SH-SY5Y (cell line): Measurements from ENCODE around the gene ZXDC.

Experiments
- GATA2 ChIP-seq: IDR thresholded peaks from 2 replicates; pipeline ENCODE4 v1.6.1; 2011; ENCODE audit warnings: mild to moderate bottlenecking, low read depth, low read length
- GATA3 ChIP-seq: IDR thresholded peaks from 2 replicates; pipeline ENCODE4 v1.6.1; 2011; ENCODE audit warnings: low read depth, mild to moderate bottlenecking, low read length, moderate library complexity

ZXDC gene

GRCh38 chr3:126436826-126437717 lies 38.6 kb downstream of the ZXDC start:
- TF ChIP-seq GATA2 (no peak), GATA3 (no peak)

- no peak for TF ChIP-seq GATA2
- TF ChIP-seq GATA3: no peak
These were observed 40.0 kb downstream of the ZXDC start for GRCh38 chr3:126435456-126436315.

GRCh38 chr3:126434931-126435411 lies 40.7 kb downstream of the ZXDC start:
- TF ChIP-seq GATA2 (no peak), GATA3 (no peak)

DNA sequence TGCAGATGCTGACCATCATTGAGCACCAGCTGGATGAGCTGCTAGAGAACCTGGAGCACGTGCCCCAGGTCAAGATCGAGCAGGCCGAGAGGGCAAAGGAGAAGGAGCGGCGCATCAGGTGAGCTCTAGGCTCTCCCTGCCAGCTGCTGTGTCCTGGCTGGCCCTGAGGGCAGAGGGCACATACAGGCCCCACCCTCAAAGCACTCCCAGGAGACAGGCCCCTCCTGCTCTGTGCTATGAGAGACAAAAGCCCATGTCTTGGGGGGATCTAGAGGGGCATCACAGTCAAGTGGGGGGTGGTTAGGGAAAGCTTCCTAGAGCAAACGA lies 41.5 kb downstream of the ZXDC start:
- no peak for TF ChIP-seq GATA2

DNA sequence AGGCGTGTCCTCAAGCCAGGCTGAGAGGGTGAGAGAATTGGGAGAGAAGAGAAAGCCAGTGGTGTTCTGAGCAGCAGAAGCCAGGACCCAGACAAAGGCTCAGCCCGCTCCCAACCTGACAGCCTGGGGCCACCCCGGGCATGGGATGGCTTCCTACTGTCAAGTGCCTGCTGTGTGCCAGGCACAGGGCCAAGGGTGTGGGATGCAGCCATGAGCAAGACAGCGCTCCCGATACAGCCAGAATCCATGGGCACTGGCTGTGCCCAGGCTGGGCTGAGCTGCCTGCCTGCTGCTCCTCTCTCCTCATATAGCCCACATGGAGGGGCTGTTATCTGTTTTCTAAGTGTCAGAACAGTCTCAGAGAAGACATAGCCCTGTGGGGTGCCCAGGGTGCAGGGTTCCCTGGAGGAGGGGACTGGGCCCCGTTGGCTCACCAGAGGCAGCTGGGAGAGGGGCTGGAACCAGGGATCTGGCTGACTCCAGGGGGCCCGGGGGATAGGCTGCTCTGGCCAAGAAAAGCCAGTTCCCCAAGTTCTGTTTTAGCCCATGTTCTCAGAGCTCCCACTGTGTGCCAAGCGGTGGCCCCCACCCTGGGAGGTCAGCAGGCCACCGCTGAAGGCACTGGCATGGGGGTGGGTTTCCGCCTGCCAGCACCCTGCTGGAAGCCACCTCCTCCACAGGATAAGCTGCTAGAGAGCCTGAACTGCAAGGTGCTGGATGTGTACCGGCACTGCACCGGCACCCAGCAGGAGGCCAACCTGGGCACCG lies 42.0 kb downstream of the ZXDC start:
- TF ChIP-seq GATA2 (no peak), GATA3 (no peak)

- TF ChIP-seq GATA2 (no peak), GATA3 (no peak)
These were observed 42.6 kb downstream of the ZXDC start for GRCh38 chr3:126433105-126433430.

DNA sequence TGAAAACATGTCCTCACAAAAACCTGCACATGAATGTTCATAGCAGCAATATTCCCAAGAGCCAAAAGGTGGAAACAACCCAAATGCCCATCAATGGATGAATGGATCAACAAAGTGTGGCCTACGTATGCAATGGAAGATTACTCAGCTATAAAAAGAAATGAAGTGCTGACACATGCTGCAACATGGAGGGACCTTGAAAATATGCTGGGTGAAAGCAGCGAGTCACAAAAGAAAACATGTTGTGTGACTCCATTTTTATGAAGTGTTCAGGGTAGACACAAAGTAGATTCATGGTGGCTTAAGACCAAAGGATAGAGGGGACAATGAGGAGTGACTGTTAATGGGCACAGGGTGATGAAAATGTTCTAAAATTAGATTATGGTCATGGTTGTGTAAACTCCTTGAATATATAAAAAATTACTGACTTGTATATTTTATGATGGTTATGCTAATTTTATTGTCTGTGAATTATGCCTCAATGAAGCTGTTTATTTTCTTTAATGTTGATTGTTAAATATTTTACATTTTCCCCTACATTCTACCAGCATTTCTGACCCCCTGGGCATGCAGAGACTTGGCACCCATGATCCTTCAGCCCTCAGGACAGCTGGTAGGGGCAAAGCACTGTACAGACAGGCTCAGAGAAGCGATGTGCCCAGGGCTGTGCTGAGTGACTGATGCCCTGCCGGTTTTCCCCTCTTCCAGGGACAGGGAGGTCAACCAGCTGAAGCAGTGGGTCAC lies 43.2 kb downstream of the ZXDC start:
- TF ChIP-seq GATA3 (no peak), GATA2 (no peak)

- TF ChIP-seq GATA3 (no peak), GATA2 (no peak)
These were observed 44.6 kb downstream of the ZXDC start for GRCh38 chr3:126431103-126431534.

GRCh38 chr3:126424751-126425150 lies 50.9 kb downstream of the ZXDC start:
- TF ChIP-seq GATA2: no peak
- no peak for TF ChIP-seq GATA3

DNA sequence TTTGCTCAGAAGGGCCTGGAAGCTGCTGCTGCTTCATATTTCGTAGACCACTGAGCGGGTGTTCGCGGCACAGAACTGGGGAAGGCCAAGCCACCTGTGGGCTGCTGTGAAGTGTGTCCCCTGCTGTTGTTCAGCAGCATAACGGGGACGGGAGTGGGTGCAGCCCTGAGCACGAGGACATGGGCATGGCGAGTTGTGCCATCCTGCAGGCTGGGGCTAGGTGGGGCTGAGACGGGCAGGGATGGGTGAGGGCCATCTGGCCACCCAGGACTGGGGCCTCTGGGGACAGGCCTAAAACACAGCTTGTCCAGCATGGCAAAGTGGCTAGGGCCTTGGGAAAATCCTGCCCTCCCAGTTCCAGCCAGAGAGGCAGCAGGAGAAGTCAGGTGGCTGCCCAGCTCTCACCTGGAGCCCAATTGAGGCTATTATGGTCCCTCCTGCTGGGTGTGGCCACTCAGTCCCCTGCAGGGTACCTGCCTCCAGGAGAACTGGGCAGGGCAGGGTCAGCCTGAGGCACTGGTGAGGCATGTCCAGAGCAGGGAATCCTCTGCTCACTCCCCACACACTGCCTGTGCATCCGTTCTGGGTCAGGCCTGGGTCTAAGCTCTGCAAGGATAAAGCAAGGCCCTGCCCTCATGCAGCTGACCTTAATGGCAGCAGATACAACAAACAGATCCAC lies 51.5 kb downstream of the ZXDC start:
- no peak for TF ChIP-seq GATA3
- TF ChIP-seq GATA2: no peak

DNA sequence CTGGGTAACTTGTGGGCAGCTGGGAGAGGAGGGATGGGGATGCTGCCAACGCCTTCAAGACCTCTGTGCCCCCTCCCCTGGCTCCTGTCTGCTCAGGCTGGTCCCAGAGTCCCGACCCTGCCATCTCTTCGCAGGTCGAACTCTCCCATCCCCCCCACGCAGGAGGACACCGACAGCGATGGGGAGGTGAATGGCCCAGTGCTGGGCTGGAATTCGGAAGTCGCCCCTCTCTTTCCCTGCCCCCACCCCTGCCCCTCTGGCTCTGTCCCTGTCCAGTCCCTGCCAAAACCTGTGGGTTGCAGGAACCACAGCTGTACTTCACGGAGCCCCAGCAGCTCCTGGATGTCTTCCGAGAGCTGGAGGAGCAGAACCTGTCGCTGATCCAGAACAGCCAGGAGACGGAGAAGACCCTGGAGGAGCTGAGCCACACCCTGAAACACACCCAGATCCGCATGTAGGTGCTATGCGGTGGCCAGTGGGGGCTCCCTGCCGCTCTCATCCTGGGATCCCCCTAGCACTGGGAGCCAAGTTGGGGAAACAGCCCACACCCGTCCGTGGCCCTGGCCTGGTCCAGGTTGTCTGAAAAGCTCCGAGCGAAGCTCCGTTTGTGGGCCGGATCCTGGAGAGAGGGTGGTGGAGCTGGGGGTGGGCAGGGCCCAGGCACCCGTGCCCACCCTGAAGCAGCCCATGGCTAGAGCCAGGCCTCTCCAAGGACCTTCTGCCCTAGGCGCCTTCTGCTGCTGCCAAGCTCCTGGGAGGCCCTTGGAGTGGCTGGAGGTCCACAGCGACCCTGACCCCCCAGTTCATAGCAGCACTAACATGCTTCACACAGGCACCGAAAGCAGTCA lies 52.3 kb downstream of the ZXDC start:
- TF ChIP-seq GATA2 (no peak), GATA3 (no peak)

DNA sequence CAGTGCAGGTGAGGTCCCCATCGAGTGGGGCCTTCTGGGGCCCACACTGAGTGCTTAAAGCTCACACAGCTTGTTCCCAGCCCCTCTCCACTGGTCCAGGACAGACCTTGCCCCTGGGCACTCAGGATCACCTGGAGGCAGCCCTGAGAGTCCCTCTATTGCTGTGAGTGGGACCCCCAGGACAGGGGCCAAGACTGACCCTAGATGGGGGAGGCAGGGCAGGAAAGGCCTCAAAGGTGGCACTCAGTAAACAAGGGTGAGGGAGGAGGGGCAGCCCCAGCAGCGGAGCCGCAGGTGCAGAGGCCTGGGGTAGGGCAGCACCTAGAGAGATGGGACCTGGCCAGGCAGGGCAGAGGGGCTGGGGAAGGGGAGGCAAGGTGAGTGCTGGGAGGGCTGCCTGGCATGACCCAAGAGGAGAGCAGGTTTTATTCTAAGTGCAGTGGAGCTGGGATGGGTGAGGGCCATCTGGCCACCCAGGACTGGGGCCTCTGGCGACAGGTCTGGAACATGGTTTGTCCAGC lies 53.1 kb downstream of the ZXDC start:
- no peak for TF ChIP-seq GATA2
- TF ChIP-seq GATA3: no peak

GRCh38 chr3:126422121-126422520 lies 53.6 kb downstream of the ZXDC start:
- TF ChIP-seq GATA3 (no peak), GATA2 (no peak)
